ENCODE results near the gene SLC6A12. TPM values are rescaled to one million over a fixed set of nuclear protein-coding genes. Genes with fewer than 3 reads are reported as not detected.
A peak's percentile ranks its signal among the peaks of the same experiment; 100 is the strongest.

Gene SLC6A12
- total RNA-seq, 1 experiment from 2014 or later, result not detected

DNA sequence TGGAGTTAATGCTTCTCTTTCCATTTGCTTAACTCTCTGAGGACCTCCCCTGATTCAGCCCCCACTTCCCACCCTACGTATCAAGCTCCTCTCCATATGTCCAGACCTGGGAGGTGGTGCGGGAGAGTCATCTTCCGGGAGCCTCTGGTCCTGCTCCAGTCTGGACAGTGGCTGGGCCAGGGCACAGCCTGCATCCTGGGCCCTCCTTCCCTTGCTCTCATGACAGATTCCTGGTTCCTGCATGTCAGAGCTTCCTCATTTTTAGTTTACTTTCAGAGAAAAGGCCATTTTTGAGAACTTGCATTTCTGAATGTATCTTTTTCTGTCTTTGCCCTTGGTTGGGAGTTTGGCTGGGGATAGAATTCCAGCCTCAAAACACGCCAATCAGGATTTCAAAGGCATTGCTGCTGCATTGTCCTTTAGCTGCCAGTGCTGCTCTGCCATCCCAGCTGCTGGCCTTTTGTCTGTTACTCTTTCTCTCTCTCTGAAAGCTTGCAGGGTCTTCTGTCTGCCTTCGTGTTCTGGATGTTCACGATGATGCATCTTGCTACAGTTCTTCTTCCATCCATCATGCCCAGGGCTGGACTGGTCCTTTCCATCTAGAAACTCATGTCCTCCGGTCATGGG is 54.7 kb downstream of the SLC6A12 start:
- Histone ChIP-seq H3K36me3 (ENCODE audit: insufficient read depth, low read length) (no peaks in the 10 kb centered on the region), H3K27ac (ENCODE audit: low read length) (no peak overlapping the region), H3K79me2 (ENCODE audit: low read length) (no peaks in the 10 kb centered on the region), H3K4me3 (ENCODE audit: low read length) (no peak overlapping the region), H3K4me1 (ENCODE audit: low read length) (no peaks in the 10 kb centered on the region), H3K4me2 (ENCODE audit: low read depth, low read length, poor library complexity, severe bottlenecking) (no peak overlapping the region), H3K27me3 (ENCODE audit: low read length) (no peaks in the 10 kb centered on the region), H2AFZ (ENCODE audit: low read length) (no peak overlapping the region), H4K20me1 (ENCODE audit: insufficient read depth, low read depth, low read length) (no peaks in the 10 kb centered on the region), H3K9ac (ENCODE audit: low read length) (no peak overlapping the region), H3K9me2 (replicated peaks; ENCODE audit: insufficient read depth, low read length) (no peaks in the 10 kb centered on the region), H3K9me3 (ENCODE audit: low read length) (no peaks in the 10 kb centered on the region)
- no peak for DNase-seq

DNA sequence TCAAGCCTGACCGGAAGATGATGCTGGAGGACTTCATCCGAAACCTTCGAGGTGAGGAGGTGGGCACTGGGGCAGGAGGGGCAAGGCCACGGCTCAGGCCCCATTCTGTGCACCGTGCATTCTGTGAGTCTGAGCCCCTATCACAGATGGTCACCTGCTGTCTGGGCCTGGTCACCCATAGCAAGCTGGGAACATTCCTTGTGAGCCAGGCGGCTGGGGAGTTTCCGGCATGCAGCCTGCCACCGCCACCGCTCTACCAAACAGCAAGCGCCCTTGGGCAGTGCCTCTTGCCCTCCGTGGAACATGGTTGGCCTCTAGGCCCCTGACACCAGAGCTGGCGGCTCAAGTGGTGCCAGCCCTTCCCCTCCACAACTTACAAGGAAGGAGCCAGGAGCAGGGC is 56.3 kb downstream of the SLC6A12 start:
- Histone ChIP-seq H3K4me1 (ENCODE audit: low read length) (no peaks in the 10 kb centered on the region), H3K27me3 (ENCODE audit: low read length) (no peaks in the 10 kb centered on the region), H3K4me2 (ENCODE audit: low read depth, low read length, poor library complexity, severe bottlenecking) (no peak overlapping the region), H3K79me2 (ENCODE audit: low read length) (no peaks in the 10 kb centered on the region), H3K27ac (ENCODE audit: low read length) (no peak overlapping the region), H3K9ac (ENCODE audit: low read length) (no peak overlapping the region), H3K4me3 (ENCODE audit: low read length) (no peak overlapping the region), H3K36me3 (ENCODE audit: insufficient read depth, low read length) (no peaks in the 10 kb centered on the region), H2AFZ (ENCODE audit: low read length) (no peak overlapping the region), H4K20me1 (ENCODE audit: insufficient read depth, low read depth, low read length) (no peaks in the 10 kb centered on the region), H3K9me2 (replicated peaks; ENCODE audit: insufficient read depth, low read length) (no peaks in the 10 kb centered on the region), H3K9me3 (ENCODE audit: low read length) (no peaks in the 10 kb centered on the region)
- no peak for DNase-seq

DNA sequence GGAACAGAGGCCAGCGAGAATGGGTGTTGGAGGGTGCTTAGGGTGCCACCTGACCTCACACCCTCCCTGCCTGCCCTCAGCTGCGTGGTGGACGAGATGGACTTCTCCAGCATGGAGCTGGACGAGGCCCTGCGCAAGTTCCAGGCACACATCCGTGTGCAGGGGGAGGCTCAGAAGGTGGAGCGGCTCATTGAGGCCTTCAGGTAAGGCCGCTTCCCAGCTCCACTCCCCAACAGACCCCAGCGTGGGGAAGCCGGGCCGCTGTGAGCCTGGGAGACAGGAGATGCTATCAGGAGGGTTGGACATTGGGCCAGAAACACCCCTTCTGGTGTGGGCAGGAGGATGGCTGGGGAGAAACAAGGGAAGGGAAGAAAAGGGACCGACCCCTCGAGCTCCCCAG is 57.0 kb downstream of the SLC6A12 start:
- no peak for DNase-seq
- no peaks in the 10 kb centered on the region for H3K27me3 ChIP-seq (ENCODE audit: low read length)

DNA sequence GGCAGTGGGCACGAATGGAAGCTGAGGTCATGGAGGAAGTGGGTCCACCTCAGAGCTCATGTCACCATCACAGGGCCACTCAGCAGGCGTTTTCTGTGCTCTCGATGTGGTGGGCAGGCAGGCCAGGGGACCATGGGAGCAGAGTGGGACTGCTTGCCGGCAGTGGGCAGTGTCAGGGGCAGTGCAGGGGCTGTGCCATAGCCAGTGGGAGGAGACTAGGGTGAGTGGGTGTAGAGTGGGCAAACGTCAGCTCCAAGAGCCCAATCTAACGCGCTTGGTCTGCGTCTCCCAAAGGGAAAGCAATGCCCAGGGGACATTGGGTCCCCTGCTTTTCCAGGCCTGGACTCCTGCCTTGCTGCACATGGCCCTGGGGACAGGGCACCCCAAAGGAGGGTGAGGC is 58.3 kb downstream of the SLC6A12 start:
- Histone ChIP-seq H3K79me2 (ENCODE audit: low read length) (no peaks in the 10 kb centered on the region), H2AFZ (ENCODE audit: low read length) (no peak overlapping the region), H3K27me3 (ENCODE audit: low read length) (no peaks in the 10 kb centered on the region), H3K9me3 (ENCODE audit: low read length) (no peaks in the 10 kb centered on the region), H3K27ac (ENCODE audit: low read length) (no peak overlapping the region), H3K4me2 (ENCODE audit: low read depth, low read length, poor library complexity, severe bottlenecking) (no peak overlapping the region), H3K4me3 (ENCODE audit: low read length) (no peak overlapping the region), H3K9ac (ENCODE audit: low read length) (no peak overlapping the region), H3K4me1 (ENCODE audit: low read length) (no peaks in the 10 kb centered on the region), H4K20me1 (ENCODE audit: insufficient read depth, low read depth, low read length) (no peaks in the 10 kb centered on the region), H3K9me2 (replicated peaks; ENCODE audit: insufficient read depth, low read length) (no peaks in the 10 kb centered on the region), H3K36me3 (ENCODE audit: insufficient read depth, low read length) (no peaks in the 10 kb centered on the region)
- no peak for DNase-seq

More for the DNA sequence above, 57.0 kb downstream of the SLC6A12 start:
- no peak overlapping the region for H3K27ac ChIP-seq (ENCODE audit: low read length)
- H2AFZ ChIP-seq (ENCODE audit: low read length), result no peak overlapping the region
- no peak overlapping the region for H3K4me3 ChIP-seq (ENCODE audit: low read length)
- H3K36me3 ChIP-seq (ENCODE audit: insufficient read depth, low read length), result no peaks in the 10 kb centered on the region
- H3K9me3 ChIP-seq (ENCODE audit: low read length), result no peaks in the 10 kb centered on the region
- no peaks in the 10 kb centered on the region for H4K20me1 ChIP-seq (ENCODE audit: insufficient read depth, low read depth, low read length)
- H3K79me2 ChIP-seq (ENCODE audit: low read length), result no peaks in the 10 kb centered on the region
- H3K9ac ChIP-seq (ENCODE audit: low read length), result no peak overlapping the region
- H3K4me2 ChIP-seq (ENCODE audit: low read depth, low read length, poor library complexity, severe bottlenecking), result no peak overlapping the region
- H3K9me2 ChIP-seq (replicated peaks; ENCODE audit: insufficient read depth, low read length), result no peaks in the 10 kb centered on the region
- no peaks in the 10 kb centered on the region for H3K4me1 ChIP-seq (ENCODE audit: low read length)

DNA sequence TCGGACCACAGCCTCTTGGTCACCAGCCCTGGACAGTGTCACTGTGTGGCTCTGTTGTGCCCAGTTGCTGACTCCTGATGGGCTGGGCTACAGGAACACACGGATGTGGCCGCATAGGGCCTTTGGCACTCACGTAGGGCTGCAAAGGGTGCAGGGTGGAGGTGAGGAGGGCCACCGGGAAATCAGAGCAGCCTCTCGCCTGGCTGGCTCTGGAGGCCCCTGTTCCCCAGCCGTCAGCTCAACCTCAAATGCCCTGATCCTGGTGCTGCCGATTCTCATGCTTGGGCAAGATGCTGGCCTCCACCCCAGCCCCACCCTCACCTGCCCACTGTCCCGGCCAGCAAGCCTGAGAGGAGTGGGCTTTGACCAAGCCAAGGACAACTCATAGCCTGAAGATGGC is 59.0 kb downstream of the SLC6A12 start:
- Histone ChIP-seq H3K4me3 (ENCODE audit: low read length) (no peak overlapping the region), H3K36me3 (ENCODE audit: insufficient read depth, low read length) (no peaks in the 10 kb centered on the region), H3K9me3 (ENCODE audit: low read length) (no peaks in the 10 kb centered on the region), H3K27me3 (ENCODE audit: low read length) (no peaks in the 10 kb centered on the region), H2AFZ (ENCODE audit: low read length) (no peak overlapping the region), H3K27ac (ENCODE audit: low read length) (no peak overlapping the region), H3K4me2 (ENCODE audit: low read depth, low read length, poor library complexity, severe bottlenecking) (no peak overlapping the region), H3K9me2 (replicated peaks; ENCODE audit: insufficient read depth, low read length) (no peaks in the 10 kb centered on the region), H4K20me1 (ENCODE audit: insufficient read depth, low read depth, low read length) (no peaks in the 10 kb centered on the region), H3K79me2 (ENCODE audit: low read length) (no peaks in the 10 kb centered on the region), H3K9ac (ENCODE audit: low read length) (no peak overlapping the region), H3K4me1 (ENCODE audit: low read length) (no peaks in the 10 kb centered on the region)
- DNase-seq, result no peak

DNA sequence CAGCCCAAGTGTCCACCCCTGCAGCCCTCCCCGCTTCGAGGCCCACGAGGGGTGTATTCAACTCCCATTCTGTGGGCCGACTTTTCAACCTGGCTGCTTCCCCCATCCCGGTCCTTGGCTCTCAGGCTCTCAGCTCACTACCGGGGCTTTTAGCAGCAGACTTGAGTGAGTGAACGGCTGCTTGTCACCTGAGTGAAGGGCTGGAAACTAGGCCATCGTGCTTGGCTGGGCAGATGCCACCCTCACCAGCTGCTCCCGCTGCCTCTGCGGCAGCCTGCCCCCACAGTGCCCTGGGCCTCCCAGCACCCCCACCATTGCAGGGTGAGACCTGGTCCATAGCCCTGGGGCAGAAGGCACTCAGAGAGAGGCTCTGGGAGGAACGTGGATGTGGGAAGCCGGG is 59.9 kb downstream of the SLC6A12 start:
- Histone ChIP-seq H2AFZ (ENCODE audit: low read length) (no peak overlapping the region), H3K9me3 (ENCODE audit: low read length) (no peaks in the 10 kb centered on the region), H3K79me2 (ENCODE audit: low read length) (no peaks in the 10 kb centered on the region), H3K9ac (ENCODE audit: low read length) (no peak overlapping the region), H3K9me2 (replicated peaks; ENCODE audit: insufficient read depth, low read length) (no peaks in the 10 kb centered on the region), H4K20me1 (ENCODE audit: insufficient read depth, low read depth, low read length) (no peaks in the 10 kb centered on the region), H3K27me3 (ENCODE audit: low read length) (no peaks in the 10 kb centered on the region), H3K4me1 (ENCODE audit: low read length) (no peaks in the 10 kb centered on the region), H3K4me2 (ENCODE audit: low read depth, low read length, poor library complexity, severe bottlenecking) (no peak overlapping the region), H3K36me3 (ENCODE audit: insufficient read depth, low read length) (no peaks in the 10 kb centered on the region), H3K4me3 (ENCODE audit: low read length) (no peak overlapping the region), H3K27ac (ENCODE audit: low read length) (no peak overlapping the region)
- DNase-seq, result no peak

DNA sequence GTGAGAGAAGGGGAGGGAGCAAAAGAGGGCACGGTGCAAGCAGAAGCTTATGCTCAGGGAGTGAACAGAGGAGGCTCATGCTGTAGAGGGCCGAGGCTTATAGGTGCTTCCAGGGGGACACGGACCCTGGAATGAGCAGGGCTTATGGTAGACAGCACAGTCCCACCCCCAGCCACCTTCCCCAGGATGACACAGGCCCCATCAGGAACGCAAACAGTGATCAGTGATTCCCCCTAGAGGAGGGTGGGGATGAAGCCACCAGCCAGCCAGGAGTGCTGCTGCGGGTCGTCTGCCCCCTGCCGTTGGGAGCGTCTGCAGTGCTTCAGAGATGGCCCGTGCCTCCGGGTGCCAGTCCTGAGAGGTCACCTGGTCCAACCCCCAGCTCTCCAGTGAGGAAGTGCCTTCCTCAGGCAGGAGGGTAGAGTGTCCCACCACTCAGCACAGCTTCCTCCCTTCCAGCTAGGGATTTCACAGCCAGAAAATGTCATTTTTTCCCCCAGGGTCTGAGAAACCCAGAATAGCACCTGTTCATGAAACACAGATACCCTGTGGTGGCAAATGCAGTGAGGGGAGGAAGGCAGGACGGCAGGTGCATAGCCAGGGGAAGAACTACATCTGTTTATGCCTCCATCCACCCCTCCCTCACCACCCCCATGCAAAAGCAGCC is 60.7 kb downstream of the SLC6A12 start:
- Histone ChIP-seq H3K27ac (ENCODE audit: low read length) (no peak overlapping the region), H4K20me1 (ENCODE audit: insufficient read depth, low read depth, low read length) (no peaks in the 10 kb centered on the region), H3K36me3 (ENCODE audit: insufficient read depth, low read length) (no peaks in the 10 kb centered on the region), H3K9ac (ENCODE audit: low read length) (no peak overlapping the region), H3K4me1 (ENCODE audit: low read length) (no peaks in the 10 kb centered on the region), H2AFZ (ENCODE audit: low read length) (no peak overlapping the region), H3K79me2 (ENCODE audit: low read length) (no peaks in the 10 kb centered on the region), H3K27me3 (ENCODE audit: low read length) (no peaks in the 10 kb centered on the region), H3K9me3 (ENCODE audit: low read length) (no peaks in the 10 kb centered on the region), H3K9me2 (replicated peaks; ENCODE audit: insufficient read depth, low read length) (no peaks in the 10 kb centered on the region), H3K4me3 (ENCODE audit: low read length) (no peak overlapping the region), H3K4me2 (ENCODE audit: low read depth, low read length, poor library complexity, severe bottlenecking) (no peak overlapping the region)
- peak; percentile 91 for DNase-seq

DNA sequence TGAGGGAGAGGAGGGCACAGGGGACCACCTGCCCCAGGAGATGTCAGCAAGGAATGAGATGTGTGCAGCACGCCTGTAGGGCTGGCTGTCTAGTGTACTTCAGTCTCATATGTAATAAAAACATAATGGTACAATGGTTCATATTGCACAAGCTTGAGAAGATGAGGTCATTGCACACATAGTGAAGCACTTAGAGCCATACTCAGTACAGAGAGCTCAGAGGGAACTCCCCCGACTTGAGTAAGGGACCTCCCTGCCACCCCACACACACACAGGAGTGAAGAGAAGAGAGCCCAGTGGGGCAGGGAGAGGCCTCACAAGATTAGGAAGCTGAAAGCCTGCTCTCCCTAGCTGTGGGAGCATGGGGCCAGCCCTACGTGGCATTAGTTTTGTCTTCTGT is 61.5 kb downstream of the SLC6A12 start:
- no peak overlapping the region for H3K9ac ChIP-seq (ENCODE audit: low read length)
- no peaks in the 10 kb centered on the region for H3K9me2 ChIP-seq (replicated peaks; ENCODE audit: insufficient read depth, low read length)
- no peaks in the 10 kb centered on the region for H3K9me3 ChIP-seq (ENCODE audit: low read length)
- no peaks in the 10 kb centered on the region for H3K4me1 ChIP-seq (ENCODE audit: low read length)
- no peaks in the 10 kb centered on the region for H3K27me3 ChIP-seq (ENCODE audit: low read length)
- no peak for DNase-seq
- no peaks in the 10 kb centered on the region for H3K36me3 ChIP-seq (ENCODE audit: insufficient read depth, low read length)
- H3K79me2 ChIP-seq (ENCODE audit: low read length), result no peaks in the 10 kb centered on the region
- no peak overlapping the region for H3K27ac ChIP-seq (ENCODE audit: low read length)
- H3K4me2 ChIP-seq (ENCODE audit: low read depth, low read length, poor library complexity, severe bottlenecking), result no peak overlapping the region
- no peak overlapping the region for H3K4me3 ChIP-seq (ENCODE audit: low read length)
- H4K20me1 ChIP-seq (ENCODE audit: insufficient read depth, low read depth, low read length), result no peaks in the 10 kb centered on the region
- H2AFZ ChIP-seq (ENCODE audit: low read length), result no peak overlapping the region
